Stimulated activated CD4-positive, alpha-beta T cell treated with anti-CD3 and anti-CD28 coated beads, Interleukin-1b, Interleukin-23, amount 100 ng/mL, for 24 hours (primary cell): ENCODE results near the gene MYEF2.

Source experiments
- DNase-seq, 4 experiments: peaks; one replicate each; pipeline ENCODE4 v3.0.0-alpha.2; 2020; ENCODE audit warnings: low read depth in 4 of 4, low spot score in 1 of 4

The MYEF2 gene

GRCh38 chr15:48177766-48178647, at the start of gene MYEF2:
TSS of gene MYEF2 (minus strand) at chr15:48178295. CDS start at chr15:48178237, 58 bp downstream.
- DNase-seq, result peak in 3 of 4 experiments; percentile 31 to 68 (median 53)

- no peak for DNase-seq
Measured at GRCh38 chr15:48225771-48226170, 47.7 kb upstream of the MYEF2 start.

GRCh38 chr15:48222627-48223026, 44.5 kb upstream of the MYEF2 start:
- DNase-seq, result no peak

- DNase-seq, result no peak
Measured at GRCh38 chr15:48221885-48222284, 43.8 kb upstream of the MYEF2 start.

- no peak for DNase-seq
Measured at GRCh38 chr15:48221261-48221660, 43.2 kb upstream of the MYEF2 start.

- no peak for DNase-seq
Measured at GRCh38 chr15:48205981-48206380, 27.9 kb upstream of the MYEF2 start, which contains the start of gene SLC12A1. TSS of gene SLC12A1 (plus strand) at chr15:48206302. CDS start at chr15:48207720, 1,418 bp downstream.

- DNase-seq, result no peak
Measured at GRCh38 chr15:48202068-48202467, 24.0 kb upstream of the MYEF2 start.

- DNase-seq, result no peak
Measured at GRCh38 chr15:48191574-48192225, 13.6 kb upstream of the MYEF2 start, which contains the start of gene CTXN2. TSS of gene CTXN2 (plus strand) at chr15:48191665. CDS start at chr15:48201301, 9,636 bp downstream.

- peak in 3 of 4 experiments; percentile 3 to 7 (median 7) for DNase-seq
Measured at GRCh38 chr15:48190932-48191573, 13.0 kb upstream of the MYEF2 start.

- no peak for DNase-seq
Measured at GRCh38 chr15:48186271-48186670, 8.2 kb upstream of the MYEF2 start.

- no peak for DNase-seq
Measured at GRCh38 chr15:48185529-48185928, 7.4 kb upstream of the MYEF2 start.

- DNase-seq, result no peak
Measured at GRCh38 chr15:48182749-48183148, 4.7 kb upstream of the MYEF2 start.

- DNase-seq, result no peak
Measured at GRCh38 chr15:48178648-48178931, 495 bp upstream of the MYEF2 start.

GRCh38 chr15:48177383-48177765, 721 bp downstream of the MYEF2 start:
- DNase-seq, result no peak

GRCh38 chr15:48176957-48177356, 1.1 kb downstream of the MYEF2 start:
- no peak for DNase-seq

- DNase-seq, result no peak
Measured at GRCh38 chr15:48176112-48176511, 2.0 kb downstream of the MYEF2 start.

GRCh38 chr15:48175126-48175525, 3.0 kb downstream of the MYEF2 start:
- DNase-seq, result no peak

- no peak for DNase-seq
Measured at GRCh38 chr15:48170981-48171380, 7.1 kb downstream of the MYEF2 start.

- no peak for DNase-seq
Measured at GRCh38 chr15:48168616-48169015, 9.5 kb downstream of the MYEF2 start.

- no peak for DNase-seq
Measured at GRCh38 chr15:48153526-48153925, 24.6 kb downstream of the MYEF2 start.

- DNase-seq, result no peak
Measured at GRCh38 chr15:48149858-48150257, 28.2 kb downstream of the MYEF2 start.

- DNase-seq, result no peak
Measured at GRCh38 chr15:48147358-48147757, 30.7 kb downstream of the MYEF2 start.
